Left ventricle myocardium superior (tissue), 1 donor: Measurements from ENCODE around the gene ZNF879. TPM values are rescaled to one million over a fixed set of nuclear protein-coding genes. Genes with fewer than 3 reads are reported as not detected.

Experiments used
- total RNA-seq: library from RNA; stranded (reverse); fragmentation: NEBNext Ultra II Directional; extraction: Animal tissue kit (Norgen Biotek cat#: 25700); gene quantifications from one replicate; pipeline ENCODE4 v1.2.1, GENCODE V29; 2021
- donor health status: DM: no; HTN: yes; CAD: no; lungs with severe emphysema.

Gene ZNF879
- total RNA-seq, 1 donor from 2014 or later = 4.6 TPM

Other genes starting within 250 kb of the ZNF879 start
- 8.6 TPM for gene ZNF354B, start 163.9 kb upstream of the ZNF879 start, total RNA-seq
- 0.67 TPM for gene ZFP2, start 127.9 kb upstream of the ZNF879 start, total RNA-seq
- gene ZNF454, start 82.6 kb upstream of the ZNF879 start, total RNA-seq = 2.3 TPM
- not detected for gene GRM6, start 28.5 kb upstream of the ZNF879 start, total RNA-seq
- gene ZNF354C, start 36.6 kb downstream of the ZNF879 start, total RNA-seq = 5.4 TPM